Astrocyte of the cerebellum (primary cell): ENCODE data around the gene USP10.

ENCODE experiments used
- DNase-seq: peaks from one replicate; pipeline ENCODE4 v3.0.0-alpha.2; 2011; ENCODE audit warnings: low read depth
- H3K4me3 ChIP-seq: 2 replicates; pipeline ENCODE4 v1.5.1; 2011; ENCODE audit warnings: mild to moderate bottlenecking, low read depth, low read length, moderate library complexity
- CTCF ChIP-seq: IDR thresholded peaks from 2 replicates; pipeline ENCODE4 v1.5.1; 2012; ENCODE audit warnings: low read length, low read depth, moderate library complexity, mild to moderate bottlenecking; ENCODE audit errors: missing control alignments
- in situ Hi-C: cut with HindIII; loops from 2 replicates; pipeline ENCODE4 v1.10.0; 2017; ENCODE audit warnings: low sequenced_read_pairs

Gene USP10

DNA sequence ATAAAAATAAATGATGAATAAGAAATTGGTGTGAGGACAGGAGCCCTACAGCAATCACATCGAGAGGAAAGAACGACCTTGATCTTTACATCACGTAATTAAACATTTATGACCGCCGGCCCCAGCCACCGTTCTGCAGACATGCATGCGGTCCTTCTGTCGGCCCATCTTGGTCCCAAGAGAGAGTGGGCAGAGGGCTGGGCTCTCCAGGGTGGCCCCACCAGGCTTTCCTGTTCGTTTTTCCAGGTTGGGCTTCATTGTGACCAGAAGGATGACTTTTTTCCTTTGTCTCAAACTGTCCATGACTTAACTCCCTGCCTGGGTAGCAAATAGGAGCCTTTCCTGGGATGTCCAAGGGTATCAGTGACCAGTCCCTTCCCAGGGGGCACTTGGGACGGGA lies 116.7 kb downstream of the USP10 start:
- TF ChIP-seq CTCF: no peak
- no peak overlapping the region for H3K4me3 ChIP-seq
- DNase-seq: no peak
- in situ Hi-C loops: loop anchor here (10.0 kb wide), 1 partner anchor 108 kb away; no protein-coding TSS in a partner anchor

DNA sequence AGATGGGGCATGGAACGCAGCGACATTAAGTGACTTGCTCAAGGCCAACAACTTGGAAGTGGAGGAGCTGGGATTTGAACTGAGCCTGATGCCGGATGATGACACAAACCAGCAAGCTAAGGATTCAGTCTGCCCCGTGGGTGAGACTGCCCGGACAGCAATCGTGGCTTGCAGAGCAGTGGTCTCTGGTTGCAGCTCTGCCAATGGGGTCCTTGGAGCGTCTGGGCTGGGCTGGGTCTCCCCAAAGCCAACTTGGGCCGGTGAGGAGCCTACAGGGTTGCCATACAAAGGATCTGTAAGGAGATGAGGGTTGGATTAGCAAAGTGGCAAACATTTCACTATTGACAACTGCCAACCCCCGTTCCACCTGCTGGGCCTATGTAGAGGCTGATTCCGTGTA lies 117.4 kb downstream of the USP10 start:
- no peak for DNase-seq
- no peak overlapping the region for H3K4me3 ChIP-seq
- no peak for TF ChIP-seq CTCF
- in situ Hi-C loops: loop anchor here (10.0 kb wide), 1 partner anchor 108 kb away; no protein-coding TSS in a partner anchor

GRCh38 chr16:84817613-84818012 lies 117.8 kb downstream of the USP10 start:
- in situ Hi-C loops: loop anchor here (10.0 kb wide), 1 partner anchor 107 kb away; no protein-coding TSS in a partner anchor
- no peak for DNase-seq
- TF ChIP-seq CTCF: no peak

DNA sequence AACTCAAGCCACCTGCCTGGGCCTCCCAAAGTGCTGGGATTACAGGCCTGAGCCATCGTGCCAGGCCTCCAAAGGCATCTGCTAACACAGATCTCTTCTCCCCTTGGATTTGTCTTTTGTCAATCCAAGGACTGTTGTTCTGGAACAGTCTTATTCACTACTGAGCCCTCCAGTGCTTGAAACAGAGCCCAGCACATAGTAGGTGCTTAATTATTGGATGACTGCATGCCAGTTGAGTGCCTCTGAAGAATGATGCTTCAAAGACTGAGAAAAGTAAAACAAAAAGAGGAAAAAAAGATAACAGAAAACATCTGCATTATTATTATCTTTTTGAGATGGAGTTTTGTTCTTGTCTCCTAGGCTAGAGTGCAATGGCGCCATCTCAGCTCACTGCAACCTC lies 118.3 kb downstream of the USP10 start:
- in situ Hi-C loops: loop anchor here (10.0 kb wide), 1 partner anchor 107 kb away; no protein-coding TSS in a partner anchor
- no peak for DNase-seq
- no peak for TF ChIP-seq CTCF
- H3K4me3 ChIP-seq: no peak overlapping the region

More at GRCh38 chr16:84817613-84818012, 117.8 kb downstream of the USP10 start:
- no peak overlapping the region for H3K4me3 ChIP-seq

DNA sequence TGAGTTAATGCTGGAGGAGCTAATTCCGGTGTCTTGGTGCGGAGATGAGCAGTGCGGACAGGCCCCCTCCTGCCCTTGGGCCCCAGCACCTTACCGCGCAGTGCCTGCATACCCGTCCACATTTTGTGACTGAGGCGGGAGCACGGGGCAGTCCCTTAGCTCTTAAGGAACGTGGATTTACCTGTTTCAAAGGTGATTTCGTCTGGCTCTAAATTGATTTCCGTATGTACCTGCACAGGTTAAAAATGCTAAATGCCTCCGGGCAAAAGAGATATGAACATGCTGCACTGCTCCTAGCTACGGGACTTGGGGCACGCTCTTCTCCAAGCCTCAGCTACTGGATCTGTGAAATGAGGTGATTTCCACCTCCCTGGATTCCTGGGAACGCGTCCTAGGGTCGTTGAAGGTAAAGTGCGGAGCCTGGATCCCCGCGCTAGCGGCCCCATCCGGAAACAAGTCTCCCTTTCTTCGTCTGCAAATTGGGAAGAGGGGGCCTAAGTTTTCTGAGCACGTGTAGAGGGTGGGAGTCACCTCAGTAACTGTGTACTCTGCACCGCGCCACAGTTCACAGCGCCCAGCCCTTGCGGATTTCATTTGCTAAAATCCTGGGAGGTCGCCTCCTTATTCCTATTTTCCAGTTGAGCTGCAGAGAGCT lies 119.3 kb downstream of the USP10 start:
- DNase-seq: no peak
- no peak for TF ChIP-seq CTCF
- in situ Hi-C loops: loop anchor here (10.0 kb wide), 1 partner anchor 106 kb away; no protein-coding TSS in a partner anchor
- peak overlapping the region; percentile 52 for H3K4me3 ChIP-seq

DNA sequence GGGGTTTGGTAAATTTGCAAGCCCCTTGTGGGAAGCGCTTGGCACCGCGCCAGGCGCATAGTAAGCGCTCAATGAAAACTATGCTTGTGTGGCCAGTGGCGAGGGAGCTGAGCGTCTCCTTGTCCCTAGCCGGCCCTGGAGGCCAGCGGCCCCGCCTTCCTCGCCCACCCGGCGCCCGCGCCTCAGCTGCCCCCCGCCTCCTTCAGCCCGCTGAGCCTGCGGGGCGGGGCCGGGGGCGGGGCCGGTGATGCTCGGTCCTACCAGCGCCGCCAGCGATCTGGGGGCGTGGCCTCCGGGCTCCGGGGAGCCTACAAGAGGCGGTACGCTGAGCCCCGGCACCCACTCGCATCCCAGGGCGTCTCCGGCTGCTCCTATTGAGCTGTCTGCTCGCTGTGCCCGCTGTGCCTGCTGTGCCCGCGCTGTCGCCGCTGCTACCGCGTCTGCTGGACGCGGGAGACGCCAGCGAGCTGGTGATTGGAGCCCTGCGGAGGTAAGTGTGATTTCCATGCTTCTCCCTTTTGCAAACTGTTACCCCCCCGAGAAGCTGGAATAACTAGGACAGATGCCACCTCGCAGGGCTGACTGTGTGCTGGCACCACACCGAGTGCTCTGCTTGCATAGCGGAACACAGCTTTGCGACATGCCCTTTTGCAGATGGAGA lies 120.0 kb downstream of the USP10 start, which contains the start of gene CRISPLD2:
Gene CRISPLD2, plus strand, starts transcription at position 342 of the 661 bp plus-strand sequence. CDS start 18,511 bp downstream, outside the sequence.
- no peak for TF ChIP-seq CTCF
- H3K4me3 ChIP-seq: peak within 1 kb of the TSS; percentile 52
- in situ Hi-C loops: loop anchor here (10.0 kb wide), 1 partner anchor 105 kb away; no protein-coding TSS in a partner anchor
- DNase-seq: peak; percentile 53
